ENCODE measurements around the gene PLA2G7. TPM values are rescaled to one million over a fixed set of nuclear protein-coding genes. Genes with fewer than 3 reads are reported as not detected.

Gene PLA2G7
- total RNA-seq, 1 donor from 2014 or later, result 1.8 TPM

GRCh38 chr6:46736906-46737305, 1.7 kb upstream of the PLA2G7 start:
- Histone ChIP-seq H2AFZ (replicated peaks) (no peak overlapping the region), H3K4me1 (no peaks in the 10 kb centered on the region), H3K9ac (no peak overlapping the region), H3F3A (ENCODE audit: low read depth) (peaks cover 17% of the 10 kb centered on the region), H3K79me2 (ENCODE audit: low read depth) (no peaks in the 10 kb centered on the region), H3K27me3 (peaks cover 35% of the 10 kb centered on the region), H3K4me2 (no peak overlapping the region), H3K27ac (no peak overlapping the region), H3K4me3 (no peak overlapping the region), H3K9me3 (ENCODE audit: low read depth) (no peaks in the 10 kb centered on the region), H3K36me3 (no peaks in the 10 kb centered on the region), H4K20me1 (ENCODE audit: low read depth) (no peaks in the 10 kb centered on the region)
- TF ChIP-seq EZH2phosphoT487 (IDR thresholded peaks at IDR 0.05) (no peak), CTCF (IDR thresholded peaks at IDR 0.05) (no peak)
- Mint-ChIP-seq H3K27me3 (ENCODE audit: insufficient read depth, low read depth) (peaks cover 26% of the 10 kb centered on the region), H3K36me3 (no peaks in the 10 kb centered on the region), H3K4me3 (peak overlapping the region; percentile 23), H3K9me3 (no peaks in the 10 kb centered on the region), H3K27ac (no peak overlapping the region), H3K4me1 (peaks cover 6% of the 10 kb centered on the region)
- DNase-seq (ENCODE audit: low spot score), result no peak

GRCh38 chr6:46735720-46736031, 501 bp upstream of the PLA2G7 start:
- no peaks in the 10 kb centered on the region for H3K9me3 Mint-ChIP-seq
- H3K4me3 Mint-ChIP-seq, result peak overlapping the region; percentile 90
- no peak overlapping the region for H3K27ac ChIP-seq
- DNase-seq (ENCODE audit: low spot score), result no peak
- H3K9ac ChIP-seq, result no peak overlapping the region
- no peaks in the 10 kb centered on the region for H3K4me1 ChIP-seq
- H3K4me1 Mint-ChIP-seq, result peaks cover 6% of the 10 kb centered on the region
- peaks cover 26% of the 10 kb centered on the region for H3K27me3 Mint-ChIP-seq (ENCODE audit: insufficient read depth, low read depth)
- peaks cover 35% of the 10 kb centered on the region for H3K27me3 ChIP-seq
- H4K20me1 ChIP-seq (ENCODE audit: low read depth), result no peaks in the 10 kb centered on the region
- no peak overlapping the region for H3K27ac Mint-ChIP-seq
- H3K36me3 ChIP-seq, result no peaks in the 10 kb centered on the region
- H3K9me3 ChIP-seq (ENCODE audit: low read depth), result no peaks in the 10 kb centered on the region
- H3K4me3 ChIP-seq, result peak overlapping the region; percentile 76
- peaks cover 17% of the 10 kb centered on the region for H3F3A ChIP-seq (ENCODE audit: low read depth)
- H3K36me3 Mint-ChIP-seq, result no peaks in the 10 kb centered on the region
- H3K4me2 ChIP-seq, result peak overlapping the region; percentile 94
- no peaks in the 10 kb centered on the region for H3K79me2 ChIP-seq (ENCODE audit: low read depth)
- TF ChIP-seq EZH2 (IDR thresholded peaks at IDR 0.05) (no peak), CTCF (IDR thresholded peaks at IDR 0.05) (no peak), EZH2phosphoT487 (IDR thresholded peaks at IDR 0.05) (no peak)
- H2AFZ ChIP-seq (replicated peaks), result peak overlapping the region; percentile 96

- Histone ChIP-seq H3K4me3 (no peak overlapping the region), H3K27me3 (peaks cover 35% of the 10 kb centered on the region), H3K79me2 (ENCODE audit: low read depth) (no peaks in the 10 kb centered on the region), H4K20me1 (ENCODE audit: low read depth) (no peaks in the 10 kb centered on the region), H3K36me3 (no peaks in the 10 kb centered on the region), H3F3A (ENCODE audit: low read depth) (peaks cover 17% of the 10 kb centered on the region), H3K9me3 (ENCODE audit: low read depth) (no peaks in the 10 kb centered on the region), H3K27ac (no peak overlapping the region), H3K4me1 (no peaks in the 10 kb centered on the region), H3K9ac (no peak overlapping the region), H2AFZ (replicated peaks) (peak overlapping the region; percentile 96), H3K4me2 (no peak overlapping the region)
- H3K9me3 Mint-ChIP-seq, result no peaks in the 10 kb centered on the region
- TF ChIP-seq CTCF (IDR thresholded peaks at IDR 0.05) (no peak), EZH2phosphoT487 (IDR thresholded peaks at IDR 0.05) (no peak), EZH2 (IDR thresholded peaks at IDR 0.05) (no peak)
- peaks cover 6% of the 10 kb centered on the region for H3K4me1 Mint-ChIP-seq
- peak overlapping the region; percentile 52 for H3K27ac Mint-ChIP-seq
- H3K4me3 Mint-ChIP-seq, result peak overlapping the region; percentile 94
- H3K27me3 Mint-ChIP-seq (ENCODE audit: insufficient read depth, low read depth), result peaks cover 26% of the 10 kb centered on the region
- no peaks in the 10 kb centered on the region for H3K36me3 Mint-ChIP-seq
- DNase-seq (ENCODE audit: low spot score), result no peak
Observed at GRCh38 chr6:46733341-46733801, 1.8 kb downstream of the PLA2G7 start.

Data from neural progenitor cell (in vitro differentiated cells).